ENCODE measurements around the gene SYNGR2.

DNA sequence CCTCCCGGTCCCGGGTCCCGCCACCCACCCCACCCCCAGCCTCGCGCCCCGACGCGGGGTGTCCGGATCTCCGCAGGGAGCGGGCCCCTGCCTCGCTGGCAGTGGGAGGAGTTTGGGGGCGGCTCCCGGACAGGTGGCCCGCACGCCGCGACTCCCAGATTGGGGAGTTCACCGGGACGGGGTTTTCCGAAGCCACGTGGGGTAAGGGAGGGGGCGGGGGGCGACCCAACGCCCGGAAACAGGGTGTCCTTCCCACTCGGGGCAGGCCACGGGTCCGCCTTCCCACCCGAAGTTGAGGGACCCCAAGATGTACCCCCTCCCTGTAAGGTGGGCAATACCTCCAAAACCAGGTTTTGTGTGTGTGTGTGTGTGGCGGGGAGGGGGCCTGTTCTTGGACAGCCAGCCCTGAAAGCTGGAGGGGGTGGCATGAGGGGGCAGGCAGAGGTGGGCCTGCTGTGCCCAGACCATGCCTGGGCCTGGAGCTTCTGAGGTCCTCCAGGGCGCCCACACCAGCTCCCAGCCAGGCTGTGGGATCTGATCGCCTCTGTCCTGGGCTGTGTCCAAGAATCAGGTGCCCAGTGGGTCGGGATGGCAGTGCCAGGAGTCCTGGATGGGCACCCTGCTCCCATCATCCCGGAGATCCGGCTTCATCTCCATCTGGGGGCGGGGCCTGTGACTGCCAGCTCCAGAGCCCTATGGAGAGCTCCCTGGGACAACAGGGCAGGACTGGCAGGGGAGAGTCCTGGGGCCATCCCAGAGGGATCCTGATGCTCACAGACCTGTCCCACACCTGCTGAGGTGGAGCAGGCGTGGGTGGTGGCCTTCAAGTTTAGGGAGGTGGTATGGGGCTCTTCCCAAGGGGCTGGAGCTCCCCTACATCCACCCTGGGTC lies 767 bp downstream of the SYNGR2 start:
- TF ChIP-seq, protein P1, sequence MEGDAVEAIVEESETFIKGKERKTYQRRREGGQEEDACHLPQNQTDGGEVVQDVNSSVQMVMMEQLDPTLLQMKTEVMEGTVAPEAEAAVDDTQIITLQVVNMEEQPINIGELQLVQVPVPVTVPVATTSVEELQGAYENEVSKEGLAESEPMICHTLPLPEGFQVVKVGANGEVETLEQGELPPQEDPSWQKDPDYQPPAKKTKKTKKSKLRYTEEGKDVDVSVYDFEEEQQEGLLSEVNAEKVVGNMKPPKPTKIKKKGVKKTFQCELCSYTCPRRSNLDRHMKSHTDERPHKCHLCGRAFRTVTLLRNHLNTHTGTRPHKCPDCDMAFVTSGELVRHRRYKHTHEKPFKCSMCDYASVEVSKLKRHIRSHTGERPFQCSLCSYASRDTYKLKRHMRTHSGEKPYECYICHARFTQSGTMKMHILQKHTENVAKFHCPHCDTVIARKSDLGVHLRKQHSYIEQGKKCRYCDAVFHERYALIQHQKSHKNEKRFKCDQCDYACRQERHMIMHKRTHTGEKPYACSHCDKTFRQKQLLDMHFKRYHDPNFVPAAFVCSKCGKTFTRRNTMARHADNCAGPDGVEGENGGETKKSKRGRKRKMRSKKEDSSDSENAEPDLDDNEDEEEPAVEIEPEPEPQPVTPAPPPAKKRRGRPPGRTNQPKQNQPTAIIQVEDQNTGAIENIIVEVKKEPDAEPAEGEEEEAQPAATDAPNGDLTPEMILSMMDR (conservative IDR thresholded peaks at IDR 0.05; ENCODE audit: low read depth in 2 of 2): no peak
- TF ChIP-seq EZH2phosphoT487 (IDR thresholded peaks at IDR 0.05; ENCODE audit: unreplicated experiment): no peak
- TF ChIP-seq EZH2 (IDR thresholded peaks at IDR 0.05; ENCODE audit: low read depth, unreplicated experiment): no peak
- TF ChIP-seq ZNF331 (CRISPR knock-in tag; IDR thresholded peaks at IDR 0.05; ENCODE audit: low read depth): no peak
- TF ChIP-seq JUNB (IDR thresholded peaks at IDR 0.05; ENCODE audit: unreplicated experiment): no peak
- no peak for TF ChIP-seq POLR2AphosphoS5 (IDR thresholded peaks at IDR 0.05; ENCODE audit: low read depth)
- TF ChIP-seq, protein P2, sequence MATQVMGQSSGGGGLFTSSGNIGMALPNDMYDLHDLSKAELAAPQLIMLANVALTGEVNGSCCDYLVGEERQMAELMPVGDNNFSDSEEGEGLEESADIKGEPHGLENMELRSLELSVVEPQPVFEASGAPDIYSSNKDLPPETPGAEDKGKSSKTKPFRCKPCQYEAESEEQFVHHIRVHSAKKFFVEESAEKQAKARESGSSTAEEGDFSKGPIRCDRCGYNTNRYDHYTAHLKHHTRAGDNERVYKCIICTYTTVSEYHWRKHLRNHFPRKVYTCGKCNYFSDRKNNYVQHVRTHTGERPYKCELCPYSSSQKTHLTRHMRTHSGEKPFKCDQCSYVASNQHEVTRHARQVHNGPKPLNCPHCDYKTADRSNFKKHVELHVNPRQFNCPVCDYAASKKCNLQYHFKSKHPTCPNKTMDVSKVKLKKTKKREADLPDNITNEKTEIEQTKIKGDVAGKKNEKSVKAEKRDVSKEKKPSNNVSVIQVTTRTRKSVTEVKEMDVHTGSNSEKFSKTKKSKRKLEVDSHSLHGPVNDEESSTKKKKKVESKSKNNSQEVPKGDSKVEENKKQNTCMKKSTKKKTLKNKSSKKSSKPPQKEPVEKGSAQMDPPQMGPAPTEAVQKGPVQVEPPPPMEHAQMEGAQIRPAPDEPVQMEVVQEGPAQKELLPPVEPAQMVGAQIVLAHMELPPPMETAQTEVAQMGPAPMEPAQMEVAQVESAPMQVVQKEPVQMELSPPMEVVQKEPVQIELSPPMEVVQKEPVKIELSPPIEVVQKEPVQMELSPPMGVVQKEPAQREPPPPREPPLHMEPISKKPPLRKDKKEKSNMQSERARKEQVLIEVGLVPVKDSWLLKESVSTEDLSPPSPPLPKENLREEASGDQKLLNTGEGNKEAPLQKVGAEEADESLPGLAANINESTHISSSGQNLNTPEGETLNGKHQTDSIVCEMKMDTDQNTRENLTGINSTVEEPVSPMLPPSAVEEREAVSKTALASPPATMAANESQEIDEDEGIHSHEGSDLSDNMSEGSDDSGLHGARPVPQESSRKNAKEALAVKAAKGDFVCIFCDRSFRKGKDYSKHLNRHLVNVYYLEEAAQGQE (IDR thresholded peaks at IDR 0.05; ENCODE audit: unreplicated experiment): no peak
- TF ChIP-seq, protein P3, sequence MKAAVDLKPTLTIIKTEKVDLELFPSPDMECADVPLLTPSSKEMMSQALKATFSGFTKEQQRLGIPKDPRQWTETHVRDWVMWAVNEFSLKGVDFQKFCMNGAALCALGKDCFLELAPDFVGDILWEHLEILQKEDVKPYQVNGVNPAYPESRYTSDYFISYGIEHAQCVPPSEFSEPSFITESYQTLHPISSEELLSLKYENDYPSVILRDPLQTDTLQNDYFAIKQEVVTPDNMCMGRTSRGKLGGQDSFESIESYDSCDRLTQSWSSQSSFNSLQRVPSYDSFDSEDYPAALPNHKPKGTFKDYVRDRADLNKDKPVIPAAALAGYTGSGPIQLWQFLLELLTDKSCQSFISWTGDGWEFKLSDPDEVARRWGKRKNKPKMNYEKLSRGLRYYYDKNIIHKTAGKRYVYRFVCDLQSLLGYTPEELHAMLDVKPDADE (IDR thresholded peaks at IDR 0.05): no peak
- no peak for TF ChIP-seq CREB1 (CRISPR knock-in tag; IDR thresholded peaks at IDR 0.05; ENCODE audit: low read depth)
